BJ (cell line): Measurements from ENCODE around the gene SHROOM3. TPM values are rescaled to one million over a fixed set of nuclear protein-coding genes. Genes with fewer than 3 reads are reported as not detected.
A peak's percentile ranks its signal among the peaks of the same experiment; 100 is the strongest.

Experiments
- CTCF ChIA-PET: fragments of 350-600 bp; formaldehyde crosslinking; extraction: SDS; loops from one replicate; lab custom pipeline; 2021; ENCODE audit warnings: antibody characterized with exemption, inconsistent platforms; lab: Yijun Ruan, JAX
- POLR2A ChIA-PET: fragments of 300-600 bp; sonication (Branson Sonifier 250); formaldehyde crosslinking; extraction: SDS; loops from one replicate; lab custom pipeline; 2021; ENCODE audit warnings: antibody characterized with exemption; lab: Charles Lee
- DNase-seq: peaks from one replicate; pipeline ENCODE4 v3.0.0-alpha.2; 2011; ENCODE audit warnings: low read depth
- H3K27me3 ChIP-seq: 2 replicates; pipeline ENCODE4 v1.6.0; 2011; ENCODE audit warnings: low read length; ENCODE audit not compliant: control insufficient read depth, insufficient read depth
- H3K36me3 ChIP-seq: 2 replicates; pipeline ENCODE4 v1.5.1; 2011; ENCODE audit warnings: low read length; ENCODE audit not compliant: control insufficient read depth, insufficient read depth
- H3K4me3 ChIP-seq: 2 replicates; pipeline ENCODE4 v1.5.1; 2011; ENCODE audit warnings: low read depth, mild to moderate bottlenecking, control low read depth, low read length
- CTCF ChIP-seq: IDR thresholded peaks from 2 replicates; pipeline ENCODE4 v1.5.1; 2011; ENCODE audit warnings: low read depth, mild to moderate bottlenecking, control low read depth, inconsistent platforms, low read length, moderate library complexity; ENCODE audit not compliant: insufficient read depth
- polyA plus RNA-seq: library from polyadenylated mRNA; depleted of rRNA; stranded (reverse); fragments of >200 nt; gene quantifications from 2 replicates; pipeline ENCODE4 v1.2.3, GENCODE V29; 2011

Gene SHROOM3
- polyA plus RNA-seq, 1 experiment = 46.1 TPM

GRCh38 chr4:76737180-76737579 lies 302.2 kb downstream of the SHROOM3 start:
- peaks cover 35% of the 10 kb centered on the region for H3K36me3 ChIP-seq
- H3K27me3 ChIP-seq = no peaks in the 10 kb centered on the region
- no peak for DNase-seq
- no peak for TF ChIP-seq CTCF
- no peak overlapping the region for H3K4me3 ChIP-seq
- CTCF ChIA-PET = interaction anchor here (1.2 to 1.4 kb wide), 2 partner anchors 15 to 113 kb away, joined by 3 read pairs; no protein-coding TSS in a partner anchor
- POLR2A ChIA-PET = interaction anchor here (0.6 kb wide), 1 partner anchor 78 kb away, joined by 3 read pairs; no protein-coding TSS in a partner anchor

GRCh38 chr4:76737771-76738085 lies 302.7 kb downstream of the SHROOM3 start:
- Histone ChIP-seq H3K36me3 (peaks cover 31% of the 10 kb centered on the region), H3K4me3 (no peak overlapping the region), H3K27me3 (no peaks in the 10 kb centered on the region)
- TF ChIP-seq CTCF = no peak
- ChIA-PET POLR2A (interaction anchor here (0.7 to 1.4 kb wide), 9 partner anchors 8 to 147 kb away, joined by 4 to 11 read pairs (median 5); no protein-coding TSS in a partner anchor), CTCF (interaction anchor here (1.2 to 1.5 kb wide), 3 partner anchors 20 to 113 kb away, joined by 3 to 4 read pairs (median 3); no protein-coding TSS in a partner anchor)
- no peak for DNase-seq

- H3K27me3 ChIP-seq = no peaks in the 10 kb centered on the region
- no peak overlapping the region for H3K4me3 ChIP-seq
- ChIA-PET CTCF (interaction anchor here (0.7 to 1.5 kb wide), 6 partner anchors 12 to 114 kb away, joined by 3 to 4 read pairs (median 3); no protein-coding TSS in a partner anchor), POLR2A (interaction anchor here (0.6 to 1.4 kb wide), 16 partner anchors 9 to 148 kb away, joined by 3 to 11 read pairs (median 4); no protein-coding TSS in a partner anchor)
- no peak for TF ChIP-seq CTCF
- peak; percentile 89 for DNase-seq
- H3K36me3 ChIP-seq = peaks cover 28% of the 10 kb centered on the region
Observed at GRCh38 chr4:76738086-76738931, 303.3 kb downstream of the SHROOM3 start.

DNA sequence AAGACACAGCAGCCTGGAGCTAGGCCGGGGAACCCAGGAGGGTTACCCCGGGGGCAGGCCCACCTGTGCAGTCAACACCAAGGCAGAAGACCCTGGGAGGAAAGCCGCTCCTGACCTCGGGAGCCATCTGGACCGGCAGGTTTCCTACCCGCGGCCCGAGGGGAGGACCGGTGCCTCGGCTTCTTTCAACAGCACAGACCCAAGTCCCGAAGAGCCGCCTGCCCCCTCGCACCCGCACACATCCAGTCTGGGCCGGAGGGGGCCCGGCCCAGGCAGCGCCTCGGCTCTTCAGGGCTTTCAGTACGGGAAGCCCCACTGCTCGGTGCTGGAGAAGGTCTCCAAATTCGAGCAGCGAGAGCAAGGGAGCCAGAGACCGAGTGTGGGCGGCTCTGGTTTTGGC lies 305.2 kb downstream of the SHROOM3 start:
- no peaks in the 10 kb centered on the region for H3K27me3 ChIP-seq
- no peak for TF ChIP-seq CTCF
- ChIA-PET POLR2A (interaction anchor here (0.5 to 0.6 kb wide), 2 partner anchors 73 to 75 kb away, joined by 3 read pairs; no protein-coding TSS in a partner anchor), CTCF (no interaction called here)
- DNase-seq = no peak
- peaks cover 24% of the 10 kb centered on the region for H3K36me3 ChIP-seq
- no peak overlapping the region for H3K4me3 ChIP-seq

GRCh38 chr4:76740866-76741662 lies 306.0 kb downstream of the SHROOM3 start:
- no peak for TF ChIP-seq CTCF
- no peaks in the 10 kb centered on the region for H3K27me3 ChIP-seq
- no peak for DNase-seq
- H3K36me3 ChIP-seq = peaks cover 24% of the 10 kb centered on the region
- ChIA-PET CTCF (no interaction called here), POLR2A (interaction anchor here (0.6 kb wide), 1 partner anchor 543 kb away, joined by 3 read pairs; no protein-coding TSS in a partner anchor)
- H3K4me3 ChIP-seq = peak overlapping the region; percentile 46; the same call in 1 of the 2 replicates
